CD8-positive, alpha-beta memory T cell (primary cell): ENCODE measurements around the gene RPA3. TPM values are rescaled to one million over a fixed set of nuclear protein-coding genes. Genes with fewer than 3 reads are reported as not detected.

ENCODE experiments used
- CTCF ChIA-PET: fragments of 350-600 bp; sonication (Branson Sonifier 250); formaldehyde crosslinking; loops from one replicate; lab custom pipeline; 2021; ENCODE audit warnings: antibody characterized with exemption; lab: Charles Lee
- POLR2A ChIA-PET: fragments of 350-600 bp; sonication (Branson Sonifier 250); formaldehyde crosslinking; loops from one replicate; lab custom pipeline; 2021; ENCODE audit warnings: antibody characterized with exemption; lab: Charles Lee
- DNase-seq, 5 donors: peaks; one replicate each; pipeline versions ENCODE4 v3.0.0 to v3.0.0-alpha.2; 2020 to 2022; ENCODE audit warnings: mixed read lengths in 1 of 5
- H3K27ac ChIP-seq: one replicate; pipeline ENCODE4 v1.7.0; 2013; ENCODE audit warnings: low read depth, mild to moderate bottlenecking, low read length, moderate library complexity
- H3K27me3 ChIP-seq: 2 replicates; pipeline ENCODE4 v1.7.0; 2013; ENCODE audit warnings: low read length, mild to moderate bottlenecking; ENCODE audit not compliant: insufficient read depth, poor library complexity, severe bottlenecking
- H3K36me3 ChIP-seq: 2 replicates; pipeline ENCODE4 v1.7.0; 2013; ENCODE audit warnings: mild to moderate bottlenecking, low read length, moderate library complexity; ENCODE audit not compliant: insufficient read depth
- H3K4me1 ChIP-seq: 2 replicates; pipeline ENCODE4 v1.7.0; 2013; ENCODE audit warnings: mild to moderate bottlenecking, low read length, moderate library complexity; ENCODE audit not compliant: insufficient read depth
- H3K4me3 ChIP-seq: 2 replicates; pipeline ENCODE4 v1.7.0; 2013; ENCODE audit warnings: mild to moderate bottlenecking, low read length
- H3K9me3 ChIP-seq: 2 replicates; pipeline ENCODE4 v1.7.0; 2013; ENCODE audit warnings: mild to moderate bottlenecking, low read length
- H3K27ac Mint-ChIP-seq, 8 donors: one replicate each; pipeline ENCODE4 v1.8.0; 2020 to 2021; ENCODE audit warnings: mixed read lengths in 8 of 8, mild to moderate bottlenecking in 6 of 8, inconsistent platforms in 3 of 8, moderate library complexity in 3 of 8
- H3K27me3 Mint-ChIP-seq, 2 donors: one replicate each; pipeline ENCODE4 v1.8.0; 2020 to 2021; ENCODE audit warnings: mixed read lengths in 2 of 2, mild to moderate bottlenecking in 1 of 2, moderate library complexity in 1 of 2
- H3K36me3 Mint-ChIP-seq, 3 donors: one replicate each; pipeline ENCODE4 v1.8.0; 2020 to 2021; ENCODE audit warnings: mixed read lengths in 3 of 3, inconsistent platforms in 1 of 3, mild to moderate bottlenecking in 1 of 3
- H3K4me1 Mint-ChIP-seq, 3 donors: one replicate each; pipeline ENCODE4 v1.8.0; 2020 to 2021; ENCODE audit warnings: mixed read lengths in 3 of 3, inconsistent platforms in 1 of 3, mild to moderate bottlenecking in 1 of 3
- H3K4me3 Mint-ChIP-seq, 7 donors: one replicate each; pipeline ENCODE4 v1.8.0; 2020 to 2021; ENCODE audit warnings: mixed read lengths in 7 of 7, mild to moderate bottlenecking in 6 of 7, moderate library complexity in 4 of 7, inconsistent platforms in 2 of 7
- H3K9me3 Mint-ChIP-seq, 5 donors: one replicate each; pipeline ENCODE4 v1.8.0; 2020 to 2022; ENCODE audit warnings: mixed read lengths in 5 of 5, mild to moderate bottlenecking in 3 of 5, moderate library complexity in 2 of 5, inconsistent platforms in 1 of 5
- polyA plus RNA-seq: library from polyadenylated mRNA; unstranded; fragments of 300-500 nt; fragmentation: Illumina TruSeq; gene quantifications from one replicate; pipeline ENCODE4 v1.2.3, GENCODE V29; 2021
- total RNA-seq, 2 experiments: library from RNA; stranded (reverse); gene quantifications; one replicate each; pipeline ENCODE4 v1.2.3, GENCODE V29; 2021

The RPA3 gene
- total and polyA plus RNA-seq, 3 experiments from 2014 or later = 94.9 to 149 (median 145) TPM

GRCh38 chr7:7647495-7648036 lies 70.8 kb downstream of the RPA3 start:
- H3K4me1 Mint-ChIP-seq = peaks cover 47 to 84% (median 63%) of the 10 kb centered on the region in 3 donors

DNA sequence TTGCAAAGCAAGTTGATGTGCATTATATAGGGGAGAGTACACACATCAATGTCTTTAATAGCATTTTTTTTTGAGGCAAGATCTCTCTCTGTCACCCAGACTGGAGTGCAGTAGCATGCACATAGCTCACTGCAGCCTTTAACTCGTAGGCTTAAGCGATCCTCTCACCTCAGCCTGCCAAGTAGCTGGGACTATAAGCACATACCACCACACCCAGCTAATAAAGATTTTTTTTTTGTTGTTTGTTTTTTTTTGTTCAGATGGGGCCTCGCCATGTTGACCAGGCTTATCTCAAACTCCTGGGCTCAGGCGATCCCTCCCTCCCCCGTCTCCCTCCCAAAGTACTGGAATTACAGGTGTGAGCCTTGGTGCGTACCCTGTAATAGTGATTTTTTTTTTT lies 76.3 kb downstream of the RPA3 start:
- H3K4me1 Mint-ChIP-seq = peaks cover 51 to 71% (median 70%) of the 10 kb centered on the region in 3 donors
- DNase-seq = no peak
- Histone ChIP-seq H3K36me3 (no peaks in the 10 kb centered on the region), H3K4me3 (no peak overlapping the region), H3K9me3 (no peaks in the 10 kb centered on the region), H3K27me3 (no peaks in the 10 kb centered on the region), H3K4me1 (peaks cover 22% of the 10 kb centered on the region), H3K27ac (peak overlapping the region; percentile 97)
- no peaks in the 10 kb centered on the region for H3K9me3 Mint-ChIP-seq
- H3K36me3 Mint-ChIP-seq = peaks cover 5 to 49% (median 14%) of the 10 kb centered on the region in 3 donors
- H3K27me3 Mint-ChIP-seq = peaks cover 0 to 2% of the 10 kb centered on the region in 2 donors
- H3K27ac Mint-ChIP-seq = peak overlapping the region in 5 of 8 donors; percentile 94 to 99 (median 98)
- peak overlapping the region; percentile 80 to 99 (median 97) for H3K4me3 Mint-ChIP-seq
- CTCF ChIA-PET = interaction anchor here (0.8 to 1.0 kb wide), 2 partner anchors 24 to 40 kb away, joined by 3 read pairs; no protein-coding TSS in a partner anchor
- POLR2A ChIA-PET = interaction anchor here (1.0 to 2.7 kb wide), 2 partner anchors 327 to 459 kb away, joined by 3 to 36 read pairs; partner anchors contain the start of gene GLCCI1

More at GRCh38 chr7:7647495-7648036, 70.8 kb downstream of the RPA3 start:
- Histone ChIP-seq H3K27ac (no peak overlapping the region), H3K36me3 (no peaks in the 10 kb centered on the region), H3K4me1 (peaks cover 12% of the 10 kb centered on the region), H3K27me3 (no peaks in the 10 kb centered on the region), H3K4me3 (no peak overlapping the region), H3K9me3 (no peaks in the 10 kb centered on the region)
- no peak overlapping the region for H3K27ac Mint-ChIP-seq
- H3K9me3 Mint-ChIP-seq = no peaks in the 10 kb centered on the region
- DNase-seq = no peak
- CTCF ChIA-PET = no interaction called here
- no peaks in the 10 kb centered on the region for H3K27me3 Mint-ChIP-seq
- POLR2A ChIA-PET = no interaction called here
- peaks cover 5 to 25% (median 17%) of the 10 kb centered on the region in 3 donors for H3K36me3 Mint-ChIP-seq
- no peak overlapping the region for H3K4me3 Mint-ChIP-seq

- POLR2A ChIA-PET = interaction anchor here (0.8 to 2.7 kb wide), 13 partner anchors 11 to 557 kb away, joined by 3 to 36 read pairs (median 4); partner anchors contain the start of genes C1GALT1 and GLCCI1
- Mint-ChIP-seq H3K4me3 (peak overlapping the region; percentile 80 to 99 (median 97)), H3K27ac (peak overlapping the region; percentile 94 to 99 (median 98)), H3K9me3 (no peaks in the 10 kb centered on the region), H3K27me3 (peaks cover 0 to 2% of the 10 kb centered on the region in 2 donors), H3K36me3 (peaks cover 5 to 55% (median 15%) of the 10 kb centered on the region in 3 donors), H3K4me1 (peaks cover 46 to 65% (median 64%) of the 10 kb centered on the region in 3 donors)
- Histone ChIP-seq H3K9me3 (no peaks in the 10 kb centered on the region), H3K36me3 (no peaks in the 10 kb centered on the region), H3K4me1 (peaks cover 22% of the 10 kb centered on the region), H3K27ac (peak overlapping the region; percentile 97), H3K27me3 (no peaks in the 10 kb centered on the region), H3K4me3 (peak overlapping the region; percentile 97)
- CTCF ChIA-PET = interaction anchor here (0.8 to 2.0 kb wide), 8 partner anchors 20 to 576 kb away, joined by 3 to 6 read pairs (median 4); partner anchors contain the start of genes C1GALT1 and GLCCI1
- peak in 1 of 5 donors; percentile 16 for DNase-seq
Observed at GRCh38 chr7:7641129-7641663, 77.2 kb downstream of the RPA3 start.

DNA sequence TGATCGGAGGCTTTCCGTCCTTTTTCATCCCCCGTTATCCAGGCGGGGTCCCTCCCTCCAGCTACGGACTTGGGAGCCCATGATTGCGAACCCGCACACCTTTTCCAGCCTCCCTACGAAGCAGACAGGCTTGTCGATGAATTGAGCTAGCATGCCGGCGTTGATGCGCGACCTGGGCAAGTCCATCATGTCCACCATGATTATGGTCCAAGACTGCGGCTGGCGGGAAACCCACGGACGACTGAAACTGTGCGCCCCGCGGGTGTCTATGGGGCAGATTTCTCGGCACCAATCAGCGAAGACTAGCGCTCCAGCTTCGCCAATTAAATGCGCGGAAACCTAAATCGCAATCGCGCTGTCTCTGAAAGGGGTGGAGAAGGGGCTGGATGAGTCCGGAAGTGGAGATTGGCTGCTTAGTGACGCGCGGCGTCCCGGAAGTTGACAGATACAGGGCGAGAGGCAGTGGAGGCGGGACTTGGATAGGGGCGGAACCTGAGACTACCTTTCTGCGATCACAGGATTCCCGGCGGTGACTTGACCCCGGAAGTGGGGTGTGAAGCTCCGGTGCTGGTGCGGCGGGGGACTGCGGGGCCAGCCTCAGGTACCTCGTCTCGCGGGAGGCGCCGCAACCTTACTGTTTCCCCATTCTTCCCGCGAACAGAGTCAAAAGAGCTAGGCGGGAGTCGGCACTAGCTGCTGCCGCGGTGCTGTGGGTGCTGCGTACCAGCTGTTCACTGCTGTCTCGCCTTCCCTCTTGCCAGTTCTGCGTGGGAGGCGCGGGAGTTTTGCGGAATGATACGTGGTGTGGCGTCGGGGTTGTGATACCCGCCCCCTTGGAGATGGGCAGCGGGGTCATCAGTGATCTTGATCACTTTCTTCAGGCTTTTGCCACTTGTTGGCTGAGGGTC lies 77.9 kb downstream of the RPA3 start, which contains the start of gene UMAD1:
UMAD1 (plus strand) TSS at position 532 of the 908 bp plus-strand sequence. CDS start 32,620 bp downstream, outside the sequence.
- H3K4me1 ChIP-seq = peaks cover 22% of the 10 kb centered on the region
- ChIA-PET POLR2A (interaction anchor here (0.8 to 2.7 kb wide), 12 partner anchors 12 to 557 kb away, joined by 3 to 36 read pairs (median 4); partner anchors contain the start of genes C1GALT1 and GLCCI1), CTCF (interaction anchor here (1.0 to 2.0 kb wide), 11 partner anchors 11 to 576 kb away, joined by 3 to 6 read pairs (median 3); partner anchors contain the start of genes C1GALT1 and GLCCI1)
- H3K27ac ChIP-seq = peak within 1 kb of the TSS; percentile 97
- Mint-ChIP-seq H3K27ac (peak within 1 kb of the TSS; percentile 94 to 99 (median 98)), H3K4me3 (peak within 1 kb of the TSS; percentile 80 to 99 (median 97)), H3K9me3 (no peaks in the 10 kb centered on the region), H3K27me3 (peaks cover 0 to 3% of the 10 kb centered on the region in 2 donors), H3K4me1 (peaks cover 42 to 59% (median 58%) of the 10 kb centered on the region in 3 donors), H3K36me3 (peaks cover 1 to 57% (median 13%) of the 10 kb centered on the region in 3 donors)
- H3K36me3 ChIP-seq = peaks cover 5% of the 10 kb centered on the region
- peak; percentile 95 to 99 (median 99) for DNase-seq
- peak within 1 kb of the TSS; percentile 97 for H3K4me3 ChIP-seq
- H3K27me3 ChIP-seq = no peaks in the 10 kb centered on the region
- no peaks in the 10 kb centered on the region for H3K9me3 ChIP-seq

- POLR2A ChIA-PET = interaction anchor here (1.2 to 2.7 kb wide), 4 partner anchors 121 to 550 kb away, joined by 3 to 36 read pairs (median 6); partner anchors contain the start of gene GLCCI1
- Mint-ChIP-seq H3K4me1 (peaks cover 39 to 55% (median 54%) of the 10 kb centered on the region in 3 donors), H3K27ac (peak overlapping the region; percentile 94 to 99 (median 98))
Observed at GRCh38 chr7:7639847-7640220, 78.6 kb downstream of the RPA3 start.

GRCh38 chr7:7639421-7639820 lies 79.0 kb downstream of the RPA3 start:
- peaks cover 0 to 60% (median 9%) of the 10 kb centered on the region in 3 donors for H3K36me3 Mint-ChIP-seq
- peaks cover 5% of the 10 kb centered on the region for H3K36me3 ChIP-seq
- H3K27me3 Mint-ChIP-seq = peaks cover 0 to 3% of the 10 kb centered on the region in 2 donors
- H3K27ac Mint-ChIP-seq = peak overlapping the region; percentile 94 to 99 (median 98)
- H3K9me3 Mint-ChIP-seq = no peaks in the 10 kb centered on the region
- H3K4me3 Mint-ChIP-seq = peak overlapping the region; percentile 80 to 99 (median 97)
- POLR2A ChIA-PET = interaction anchor here (1.5 kb wide), 1 partner anchor 122 kb away, joined by 6 read pairs; no protein-coding TSS in a partner anchor
- peak in 1 of 5 donors; percentile 1 for DNase-seq
- peaks cover 22% of the 10 kb centered on the region for H3K4me1 ChIP-seq
- H3K9me3 ChIP-seq = no peaks in the 10 kb centered on the region
- peak overlapping the region; percentile 97 for H3K27ac ChIP-seq
- peak overlapping the region; percentile 97 for H3K4me3 ChIP-seq
- CTCF ChIA-PET = interaction anchor here (1.0 to 2.0 kb wide), 6 partner anchors 10 to 487 kb away, joined by 3 to 6 read pairs (median 4); partner anchors contain the start of gene GLCCI1
- H3K27me3 ChIP-seq = no peaks in the 10 kb centered on the region
- H3K4me1 Mint-ChIP-seq = peaks cover 36 to 51% (median 51%) of the 10 kb centered on the region in 3 donors

More at GRCh38 chr7:7639847-7640220, 78.6 kb downstream of the RPA3 start:
- Histone ChIP-seq H3K9me3 (no peaks in the 10 kb centered on the region), H3K4me3 (peak overlapping the region; percentile 97), H3K27me3 (no peaks in the 10 kb centered on the region), H3K27ac (peak overlapping the region; percentile 97), H3K4me1 (peaks cover 22% of the 10 kb centered on the region), H3K36me3 (peaks cover 5% of the 10 kb centered on the region)
- no peaks in the 10 kb centered on the region for H3K9me3 Mint-ChIP-seq
- DNase-seq = peak; percentile 29 to 75 (median 71)
- CTCF ChIA-PET = interaction anchor here (1.0 to 2.0 kb wide), 10 partner anchors 11 to 577 kb away, joined by 3 to 6 read pairs (median 3); partner anchors contain the start of genes C1GALT1 and GLCCI1
- peak overlapping the region; percentile 80 to 99 (median 97) for H3K4me3 Mint-ChIP-seq
- H3K36me3 Mint-ChIP-seq = peaks cover 0 to 63% (median 13%) of the 10 kb centered on the region in 3 donors
- peaks cover 0 to 3% of the 10 kb centered on the region in 2 donors for H3K27me3 Mint-ChIP-seq
